Activated gamma-delta T cell (primary cell): ENCODE data around the gene HFE.
"Not testable (repeated sequence)": the region's sequence is repeated elsewhere in the genome, so short reads cannot be mapped to it uniquely, and the experiment has no call there.

ENCODE experiments used
- DNase-seq: peaks from one replicate; lab custom pipeline; 2025; lab: John Stamatoyannopoulos, UW

Gene HFE

GRCh38 chr6:26059941-26060340 lies 27.3 kb upstream of the HFE start:
- no peak for DNase-seq

GRCh38 chr6:26064619-26065257 lies 22.5 kb upstream of the HFE start:
- no peak for DNase-seq

DNA sequence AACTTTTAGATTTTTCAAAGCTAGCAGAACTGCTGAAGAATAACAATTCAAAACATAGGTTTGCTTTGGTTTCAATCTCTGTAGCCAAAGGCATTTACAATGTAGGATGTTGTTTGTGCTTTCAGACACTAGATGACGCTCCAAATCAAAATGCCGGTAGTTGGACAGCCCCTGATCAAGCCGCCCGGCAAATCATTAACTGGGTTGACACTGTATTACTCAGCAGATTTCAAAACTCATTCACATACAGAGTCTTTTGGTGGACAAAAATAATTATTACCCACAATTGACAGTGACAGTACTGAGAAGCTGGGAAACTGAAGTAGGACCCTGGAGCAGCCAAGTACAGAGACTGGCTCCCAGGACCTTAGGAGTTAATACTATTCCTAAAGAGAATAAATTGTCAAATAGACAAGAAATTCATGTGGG lies 21.3 kb upstream of the HFE start:
- DNase-seq: no peak

DNA sequence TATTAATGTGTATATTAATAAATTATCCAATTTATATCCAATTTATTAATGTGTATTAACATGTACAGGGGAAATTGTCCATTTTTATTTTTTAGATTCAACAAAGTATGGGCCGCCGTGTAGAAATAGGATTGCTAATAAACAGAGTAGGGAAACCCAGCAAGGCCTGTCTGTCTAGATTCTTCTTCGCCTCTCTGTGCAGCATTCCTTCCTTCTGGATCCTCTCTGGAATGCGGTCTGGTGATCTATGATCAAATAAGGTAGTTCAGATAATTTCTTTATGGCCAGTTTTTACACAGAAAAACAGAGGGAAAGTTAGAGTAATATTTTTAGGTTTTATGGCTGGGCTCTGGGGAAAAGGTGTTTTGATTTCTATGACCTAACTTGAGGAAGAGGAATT lies 19.9 kb upstream of the HFE start:
- DNase-seq: no peak

GRCh38 chr6:26068036-26068435 lies 19.2 kb upstream of the HFE start:
- DNase-seq: no peak

DNA sequence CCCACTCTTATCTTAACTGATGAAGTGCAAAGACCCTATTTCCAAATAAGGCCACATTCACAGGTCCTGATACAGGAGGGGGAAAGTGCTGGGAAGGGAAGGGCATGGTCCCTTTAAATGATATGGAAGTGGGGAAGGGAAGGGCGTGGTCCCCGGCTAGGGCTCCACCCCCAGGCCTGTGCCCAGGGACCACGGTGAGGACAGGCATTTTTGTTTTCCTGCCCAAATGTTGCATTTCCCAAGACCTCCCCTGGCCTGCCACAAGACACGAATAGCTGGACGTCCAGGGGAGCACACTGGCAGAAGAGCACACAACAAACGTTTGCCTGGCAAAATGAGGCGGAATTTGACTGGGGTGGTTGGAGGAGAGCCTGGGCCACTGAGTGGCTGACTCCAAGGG lies 16.1 kb upstream of the HFE start:
- no peak for DNase-seq

DNA sequence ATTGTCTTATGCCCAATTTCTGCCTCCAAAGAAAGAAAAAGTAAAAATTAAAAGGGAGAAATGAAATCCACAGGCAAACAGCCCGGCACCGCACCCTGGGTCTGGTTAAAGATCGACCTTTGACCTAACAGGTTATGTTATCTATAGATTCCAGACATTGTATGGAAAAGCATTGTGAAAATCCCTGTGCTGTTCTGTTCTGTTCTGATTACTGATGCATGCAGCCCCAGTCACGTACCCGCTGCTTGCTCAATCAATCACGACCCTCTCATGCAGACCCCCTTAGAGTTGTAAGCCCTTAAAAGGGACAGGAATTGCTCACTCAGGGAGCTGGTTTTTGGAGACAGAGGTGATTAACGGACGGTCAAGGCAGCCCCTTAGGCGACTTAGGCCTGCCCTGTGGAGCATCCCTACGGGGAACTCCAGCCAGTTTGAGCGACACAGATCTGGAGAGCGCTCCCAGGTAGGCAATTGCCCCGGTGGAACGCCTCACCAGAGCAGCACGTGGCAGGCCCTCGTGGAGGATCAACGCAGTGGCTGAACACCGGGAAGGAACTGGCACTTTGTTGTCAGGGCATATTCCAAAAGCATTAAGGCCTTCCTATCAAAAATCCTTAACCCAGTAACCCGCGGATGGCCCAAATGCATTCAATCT lies 12.0 kb upstream of the HFE start:
- DNase-seq: no peak

- DNase-seq: not testable (repeated sequence)
These were observed 9.2 kb upstream of the HFE start for GRCh38 chr6:26078066-26078465.

GRCh38 chr6:26081096-26081495 lies 6.1 kb upstream of the HFE start:
- DNase-seq: not testable (repeated sequence)

- DNase-seq: no peak
These were observed 1.0 kb upstream of the HFE start for GRCh38 chr6:26086211-26086610.

DNA sequence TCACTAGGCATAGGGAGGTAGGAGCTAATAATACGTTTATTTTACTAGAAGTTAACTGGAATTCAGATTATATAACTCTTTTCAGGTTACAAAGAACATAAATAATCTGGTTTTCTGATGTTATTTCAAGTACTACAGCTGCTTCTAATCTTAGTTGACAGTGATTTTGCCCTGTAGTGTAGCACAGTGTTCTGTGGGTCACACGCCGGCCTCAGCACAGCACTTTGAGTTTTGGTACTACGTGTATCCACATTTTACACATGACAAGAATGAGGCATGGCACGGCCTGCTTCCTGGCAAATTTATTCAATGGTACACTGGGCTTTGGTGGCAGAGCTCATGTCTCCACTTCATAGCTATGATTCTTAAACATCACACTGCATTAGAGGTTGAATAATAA lies 1.1 kb downstream of the HFE start:
- no peak for DNase-seq

DNA sequence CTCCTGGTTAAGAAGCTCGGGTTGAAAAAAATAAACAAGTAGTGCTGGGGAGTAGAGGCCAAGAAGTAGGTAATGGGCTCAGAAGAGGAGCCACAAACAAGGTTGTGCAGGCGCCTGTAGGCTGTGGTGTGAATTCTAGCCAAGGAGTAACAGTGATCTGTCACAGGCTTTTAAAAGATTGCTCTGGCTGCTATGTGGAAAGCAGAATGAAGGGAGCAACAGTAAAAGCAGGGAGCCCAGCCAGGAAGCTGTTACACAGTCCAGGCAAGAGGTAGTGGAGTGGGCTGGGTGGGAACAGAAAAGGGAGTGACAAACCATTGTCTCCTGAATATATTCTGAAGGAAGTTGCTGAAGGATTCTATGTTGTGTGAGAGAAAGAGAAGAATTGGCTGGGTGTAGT lies 2.0 kb downstream of the HFE start:
- DNase-seq: no peak

GRCh38 chr6:26092443-26092842 lies 5.2 kb downstream of the HFE start:
- no peak for DNase-seq

GRCh38 chr6:26094036-26094435 lies 6.8 kb downstream of the HFE start:
- no peak for DNase-seq

- DNase-seq: no peak
These were observed 10.1 kb downstream of the HFE start for GRCh38 chr6:26097268-26097875.

- DNase-seq: no peak
These were observed 16.0 kb downstream of the HFE start for GRCh38 chr6:26103141-26103769.

GRCh38 chr6:26103770-26104456 lies 16.7 kb downstream of the HFE start:
- peak; percentile 67 for DNase-seq

DNA sequence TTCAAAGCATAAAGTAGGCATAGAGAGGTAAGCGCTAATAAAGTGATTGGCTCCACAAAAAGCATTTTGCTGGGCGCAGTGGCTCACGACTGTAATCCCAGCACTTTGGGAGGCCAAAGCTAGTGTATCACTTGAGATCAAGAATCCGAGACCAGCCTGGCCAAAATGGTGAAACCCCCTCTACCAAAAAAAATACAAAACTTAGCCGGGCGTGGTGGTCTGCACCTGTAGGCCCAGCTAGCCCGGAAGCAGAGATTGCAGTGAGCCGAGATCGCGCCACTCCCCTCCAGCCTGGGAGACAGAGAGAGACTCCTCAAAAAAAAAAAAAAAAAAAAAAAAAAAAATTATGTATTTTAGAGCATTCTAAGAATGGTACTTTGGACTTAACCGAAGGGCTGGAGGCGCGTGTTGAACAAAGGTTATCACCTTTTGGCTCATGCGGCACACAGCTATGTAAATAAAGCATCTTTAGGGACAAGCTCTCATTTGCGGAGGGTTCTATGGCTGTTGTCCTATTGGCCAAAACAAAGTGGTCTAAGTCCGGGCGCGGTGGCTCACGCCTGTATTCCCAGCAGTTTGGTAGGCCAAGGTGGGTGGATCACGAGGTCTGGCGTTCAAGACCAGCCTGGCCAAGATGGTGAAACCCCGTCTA lies 17.4 kb downstream of the HFE start:
- no peak for DNase-seq

- DNase-seq: no peak
These were observed 18.0 kb downstream of the HFE start for GRCh38 chr6:26105109-26105730.

- no peak for DNase-seq
These were observed 18.6 kb downstream of the HFE start for GRCh38 chr6:26105842-26106241.

GRCh38 chr6:26107935-26108334 lies 20.7 kb downstream of the HFE start:
- no peak for DNase-seq
